PC-3 (cell line): ENCODE measurements around the gene CHKB.

Experiments
- CTCF ChIP-seq: fragments of 300-600 bp; sonication (generic); conservative IDR thresholded peaks from 2 replicates; pipeline ENCODE4 v1.5.1; 2017; ENCODE audit warnings: antibody characterized with exemption, low read depth, mild to moderate bottlenecking, low read length
- EZH2 ChIP-seq: fragments of 300-600 bp; sonication (generic); IDR thresholded peaks from one replicate; pipeline ENCODE4 v1.6.1; 2017; ENCODE audit warnings: antibody characterized with exemption, mild to moderate bottlenecking, low read length; ENCODE audit not compliant: unreplicated experiment

- TF ChIP-seq CTCF (no peak), EZH2 (no peak)
Measured at GRCh38 chr22:50529897-50530579, 52.6 kb downstream of the CHKB start, which contains the start of gene TYMP.
